CD4-positive, alpha-beta T cell treated with Interleukin-2 at 100 ng/mL for 4 hours (primary cell): ENCODE results near the gene TAF6.

ENCODE experiments used
- DNase-seq: peaks from one replicate; pipeline ENCODE4 v3.0.0-alpha.2; 2020; ENCODE audit warnings: low spot score

TAF6 gene

DNA sequence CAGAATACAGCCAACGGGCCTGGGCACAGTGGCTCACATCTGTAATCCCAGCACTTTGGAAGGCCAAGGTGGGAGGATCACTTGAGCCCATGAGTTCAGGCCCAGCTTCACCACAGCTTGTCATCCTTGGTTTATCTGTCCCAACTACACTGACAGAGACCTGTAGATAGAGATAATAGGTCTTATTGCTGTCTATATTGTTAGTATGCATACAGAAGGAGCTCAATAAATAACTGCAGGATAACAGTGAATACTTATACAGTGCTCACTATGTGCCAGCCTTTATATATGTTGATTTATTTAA lies 1.5 kb upstream of the TAF6 start:
- no peak for DNase-seq

DNA sequence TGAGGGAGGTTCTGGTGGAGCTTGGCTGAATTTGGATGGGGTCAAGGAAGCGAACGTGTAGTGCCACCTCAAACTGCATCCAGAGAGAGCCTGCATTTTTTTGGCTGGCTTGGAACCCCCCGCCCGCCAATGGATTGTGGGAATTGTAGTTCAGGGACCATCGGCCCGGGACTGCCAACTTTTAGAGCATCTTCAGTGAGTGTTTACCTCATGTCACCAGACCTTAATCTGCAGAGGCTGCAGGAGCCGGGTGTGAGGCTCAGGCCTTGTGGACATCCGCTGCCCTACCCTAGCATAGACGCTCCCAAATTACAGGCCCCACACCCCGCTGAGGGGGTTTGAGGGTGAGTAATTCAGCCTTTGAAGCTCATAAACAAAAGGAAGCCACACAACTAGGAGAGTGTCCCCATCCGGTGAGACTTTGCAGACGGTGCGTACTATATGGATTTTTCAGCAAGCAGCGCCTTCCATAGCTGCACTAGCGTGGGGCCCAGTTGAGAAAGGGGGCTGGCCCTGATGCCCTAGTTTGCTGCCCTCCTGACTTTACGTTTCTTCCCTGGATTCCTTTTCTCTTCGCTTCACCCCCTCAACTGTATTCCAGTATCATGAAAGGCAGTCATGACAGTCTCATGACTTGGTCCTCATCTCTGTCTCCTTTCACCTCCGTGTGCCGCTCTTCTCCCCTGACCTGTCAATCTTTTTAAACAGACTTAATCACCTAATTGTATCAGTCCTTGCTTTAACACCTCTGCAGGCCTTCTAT lies 993 bp upstream of the TAF6 start:
- DNase-seq = peak; percentile 83

DNA sequence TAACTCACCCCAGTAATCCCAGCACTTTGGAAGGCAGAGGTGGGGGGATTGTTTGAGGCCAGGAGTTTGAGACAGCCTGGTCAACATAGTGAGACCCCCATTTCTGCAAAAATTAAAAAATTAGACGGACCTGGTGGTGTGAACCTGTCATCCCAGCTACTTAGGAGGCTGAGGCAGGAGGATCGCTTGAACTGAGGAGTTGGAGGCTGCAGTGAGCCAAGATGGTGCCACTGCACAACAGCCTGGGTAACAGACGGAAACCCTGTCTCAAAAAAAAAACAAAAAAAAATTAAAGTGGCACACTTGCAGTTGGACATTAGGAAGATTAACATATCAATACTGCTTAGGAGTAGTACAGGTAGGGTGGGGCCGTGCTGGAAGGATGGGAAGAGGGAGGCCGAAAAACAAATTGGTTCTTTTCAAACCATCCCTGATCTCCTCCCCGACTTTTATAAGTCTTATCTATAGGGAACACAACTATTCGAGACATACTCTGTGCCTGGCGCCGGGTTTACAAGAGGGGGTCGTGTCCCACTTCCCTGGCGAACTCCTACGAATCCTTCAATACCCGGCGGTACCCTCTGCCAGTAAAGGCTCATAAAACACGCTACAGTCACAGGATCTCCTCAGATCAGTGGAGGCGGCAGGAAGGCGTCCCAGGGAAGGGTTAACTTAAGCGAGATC lies 628 bp downstream of the TAF6 start:
- DNase-seq = no peak

GRCh38 chr7:100115026-100115425 lies 4.1 kb downstream of the TAF6 start:
- DNase-seq = no peak

DNA sequence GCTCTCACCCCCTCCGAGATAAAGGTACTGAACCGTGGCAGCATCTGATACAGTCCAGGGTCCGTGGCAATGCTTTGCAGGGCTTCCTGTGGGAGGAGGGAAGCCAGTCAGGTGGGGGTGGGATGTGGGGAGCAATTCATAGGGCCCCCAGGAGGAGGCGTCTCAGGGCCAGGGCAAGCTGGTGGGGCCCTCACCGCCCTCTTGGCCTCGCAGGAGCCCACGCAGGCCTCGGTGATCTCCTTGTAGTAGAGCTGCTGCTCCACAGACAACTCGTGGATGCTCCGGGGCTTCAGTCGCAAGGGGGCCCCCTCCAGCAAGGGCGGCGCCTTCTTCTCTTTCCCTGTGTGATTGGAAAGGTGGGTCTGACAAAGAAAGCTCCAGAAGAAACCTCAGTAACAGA lies 7.2 kb downstream of the TAF6 start:
- DNase-seq = no peak

GRCh38 chr7:100111156-100111555 lies 8.0 kb downstream of the TAF6 start:
- DNase-seq = no peak

DNA sequence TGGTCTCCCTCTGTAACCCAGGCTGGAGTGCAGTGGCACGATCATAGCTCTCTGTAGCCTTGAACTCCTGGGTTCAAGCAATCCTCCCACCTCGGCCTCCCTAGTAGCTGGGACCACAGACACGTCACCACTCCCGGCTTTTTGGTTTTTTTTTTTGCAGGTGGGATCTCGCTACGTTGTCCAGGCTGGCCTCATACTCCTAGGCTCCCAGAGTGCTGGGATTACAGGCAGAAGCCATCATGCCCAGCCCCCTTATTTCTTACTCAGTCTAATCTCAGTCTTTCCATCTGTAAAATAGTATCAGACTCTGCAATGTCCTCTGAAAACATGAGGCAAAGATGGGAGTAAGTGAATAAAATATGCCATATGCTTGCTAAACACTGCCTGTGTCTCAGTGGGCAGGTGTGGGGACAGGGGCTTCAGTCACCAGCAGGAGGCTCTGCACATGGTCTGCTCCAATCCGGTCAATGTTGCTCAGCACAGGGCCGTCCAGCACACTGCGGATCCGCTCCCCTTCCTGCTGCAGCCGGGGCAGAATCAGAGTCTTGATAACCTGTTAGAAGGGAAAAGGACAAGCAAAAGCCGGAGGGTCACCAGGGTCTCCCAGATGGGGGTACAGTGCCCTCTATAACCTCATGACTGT lies 9.5 kb downstream of the TAF6 start:
- no peak for DNase-seq

- no peak for DNase-seq
These were observed 11.3 kb downstream of the TAF6 start for GRCh38 chr7:100107890-100108289.

- DNase-seq = no peak
These were observed 11.9 kb downstream of the TAF6 start for GRCh38 chr7:100107125-100107737.

GRCh38 chr7:100106633-100107032 lies 12.5 kb downstream of the TAF6 start:
- no peak for DNase-seq

DNA sequence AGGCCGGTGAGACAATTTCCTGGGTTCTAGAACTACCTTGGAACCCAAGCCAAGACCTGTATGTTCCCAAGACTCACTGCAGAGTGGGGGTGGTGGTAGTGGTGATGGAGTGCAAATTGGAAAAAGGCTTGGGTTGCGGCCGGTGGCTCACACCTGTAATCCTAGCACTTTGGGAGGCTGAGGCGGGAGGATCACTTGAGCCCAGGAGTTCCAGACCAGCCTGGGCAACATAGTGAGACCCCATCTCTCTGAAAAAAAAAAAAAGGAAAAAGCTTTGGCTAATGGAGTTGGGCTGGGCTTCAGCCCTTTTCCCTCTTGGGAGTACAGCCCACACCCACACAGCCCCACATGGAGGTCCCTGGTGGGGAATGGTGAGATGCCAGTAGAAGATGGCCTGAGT lies 13.6 kb downstream of the TAF6 start:
- DNase-seq = no peak

DNA sequence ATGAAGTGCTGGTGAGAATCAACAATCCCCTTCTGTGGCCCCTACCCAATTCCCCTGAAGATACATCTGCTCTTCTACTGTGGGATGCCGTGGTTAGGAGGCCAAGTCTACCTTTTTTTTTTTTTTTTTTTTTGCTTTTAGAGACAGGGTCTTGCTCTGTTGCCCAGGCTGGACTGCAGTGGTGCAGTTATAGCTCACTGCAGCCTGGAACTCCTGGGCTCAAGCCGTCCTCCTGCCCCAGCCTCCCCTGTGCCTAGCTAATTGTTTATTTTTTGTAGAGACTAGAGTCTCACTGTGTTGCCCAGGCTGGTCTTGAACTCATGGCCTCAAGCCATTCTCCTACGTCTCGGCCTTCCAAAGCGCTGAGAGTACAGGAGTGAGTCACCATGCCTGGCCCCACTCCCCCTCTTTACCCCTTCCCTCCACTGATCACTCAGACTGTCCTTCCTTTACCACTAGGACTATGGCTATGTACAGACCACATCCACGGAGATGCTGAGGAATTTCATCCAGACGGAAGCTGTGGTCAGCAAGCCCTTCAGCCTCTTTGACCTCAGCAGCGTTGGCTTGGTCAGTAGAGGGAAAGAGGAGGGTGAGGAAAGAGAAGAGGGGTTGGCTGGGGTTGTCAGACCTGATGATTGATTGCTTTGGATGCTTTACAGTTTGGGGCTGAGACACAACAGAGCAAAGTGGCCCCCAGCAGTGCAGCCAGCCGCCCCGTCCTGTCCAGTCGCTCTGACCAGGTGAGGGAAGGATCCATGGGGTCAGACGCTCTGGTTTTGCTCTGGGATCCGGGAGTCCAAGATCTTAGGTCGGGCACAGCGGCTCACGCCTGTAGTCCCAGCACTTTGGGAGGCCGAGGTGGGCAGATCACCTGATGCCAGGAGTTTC lies 16.0 kb downstream of the TAF6 start:
- DNase-seq = no peak

DNA sequence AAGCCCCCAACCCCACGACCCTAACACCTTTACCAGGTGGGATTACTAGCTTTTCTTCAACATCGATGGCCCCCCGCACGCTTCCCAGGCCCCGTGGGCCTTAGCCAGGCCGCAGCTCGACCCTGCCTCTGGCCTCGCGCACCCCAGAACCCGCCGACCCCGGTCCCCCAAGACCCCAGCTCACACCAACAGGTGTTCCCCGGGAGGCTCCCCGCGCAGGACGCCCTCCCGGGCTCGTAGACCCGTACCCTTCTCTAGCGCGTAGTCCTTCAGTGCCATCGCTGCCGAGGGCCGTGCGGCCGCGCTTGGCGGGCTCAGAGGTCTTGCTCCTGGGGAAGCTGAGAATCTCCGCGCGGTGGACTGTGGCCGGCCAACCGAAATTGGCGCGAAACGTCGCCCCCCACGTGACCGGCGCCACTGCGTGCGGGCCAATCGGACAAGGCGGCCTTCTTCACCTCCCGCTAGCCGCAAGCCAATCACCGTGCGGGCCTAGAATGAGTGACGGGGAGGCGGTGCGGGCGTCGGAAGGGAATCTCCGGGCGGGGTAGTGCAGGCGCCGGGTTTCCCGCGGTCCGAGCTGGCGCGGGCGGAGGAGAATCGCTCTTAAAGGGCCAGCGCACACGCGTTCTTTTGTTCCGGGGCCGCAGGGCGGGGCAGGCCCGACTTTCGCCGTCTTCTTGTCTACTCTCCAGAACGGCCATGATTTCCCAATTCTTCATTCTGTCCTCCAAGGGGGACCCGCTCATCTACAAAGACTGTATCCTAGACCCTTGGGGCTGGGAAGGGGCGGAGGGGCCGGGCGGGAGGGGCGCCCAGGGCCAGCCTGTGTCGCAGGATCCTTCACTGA lies 17.9 kb downstream of the TAF6 start, which contains the start of the genes AP4M1 and MCM7:
Gene AP4M1, plus strand, starts transcription at position 628 of the 847 bp plus-strand sequence. Its CDS starts 72 bp downstream, at position 700.
Gene MCM7, minus strand, starts transcription at position 382 of the 847 bp plus-strand sequence. Its CDS starts 103 bp downstream, at position 279.
- peak; percentile 97 for DNase-seq

DNA sequence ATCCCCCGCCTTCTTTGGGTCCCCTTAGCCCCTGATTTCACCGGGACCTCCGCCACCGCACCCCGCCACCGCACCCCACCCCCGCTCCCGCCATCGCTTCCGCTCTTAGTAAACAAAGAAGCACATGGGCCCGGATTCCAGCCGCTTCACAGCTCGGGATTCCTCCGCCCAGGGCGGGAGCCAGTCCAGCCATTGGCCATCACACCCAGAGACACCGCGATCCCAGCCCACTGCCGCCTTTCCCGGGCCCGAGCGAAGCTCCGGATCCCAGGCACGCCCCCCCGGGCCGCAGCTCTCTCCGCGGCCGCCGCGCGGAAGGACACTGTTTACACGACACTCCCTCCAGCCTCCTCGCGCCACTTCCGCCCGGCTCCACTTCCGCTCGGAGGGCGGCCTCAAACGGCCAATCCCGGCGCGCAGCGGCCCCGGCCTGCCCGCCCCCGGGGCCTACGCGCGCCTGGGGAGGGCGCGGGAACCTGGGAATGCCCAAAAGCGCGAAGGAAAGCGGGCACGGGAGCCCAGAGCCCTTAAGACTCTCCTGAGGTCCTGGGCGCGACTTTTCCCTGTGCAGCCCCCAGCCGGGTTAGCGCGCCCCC lies 18.6 kb downstream of the TAF6 start:
- DNase-seq = peak; percentile 85

- no peak for DNase-seq
These were observed 19.7 kb downstream of the TAF6 start for GRCh38 chr7:100099452-100099851.

DNA sequence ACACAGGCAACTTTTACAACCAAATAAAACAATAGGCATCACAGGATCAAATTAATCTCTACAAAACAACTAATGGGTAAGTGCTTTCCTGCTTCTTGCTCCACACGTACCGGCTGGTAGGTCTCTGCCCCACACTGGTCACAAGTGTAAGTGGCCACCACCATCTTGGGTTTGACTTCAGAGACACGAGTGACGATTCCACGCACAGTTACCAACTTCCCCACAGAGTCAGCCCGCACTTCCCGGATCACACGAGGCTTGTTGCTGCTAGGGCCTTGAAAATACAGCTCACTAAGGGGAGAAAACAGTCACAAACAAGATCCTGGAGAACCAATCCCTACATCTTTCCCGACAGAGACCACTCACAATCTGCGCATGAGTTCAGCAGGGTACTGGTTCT lies 20.2 kb downstream of the TAF6 start:
- DNase-seq = no peak

DNA sequence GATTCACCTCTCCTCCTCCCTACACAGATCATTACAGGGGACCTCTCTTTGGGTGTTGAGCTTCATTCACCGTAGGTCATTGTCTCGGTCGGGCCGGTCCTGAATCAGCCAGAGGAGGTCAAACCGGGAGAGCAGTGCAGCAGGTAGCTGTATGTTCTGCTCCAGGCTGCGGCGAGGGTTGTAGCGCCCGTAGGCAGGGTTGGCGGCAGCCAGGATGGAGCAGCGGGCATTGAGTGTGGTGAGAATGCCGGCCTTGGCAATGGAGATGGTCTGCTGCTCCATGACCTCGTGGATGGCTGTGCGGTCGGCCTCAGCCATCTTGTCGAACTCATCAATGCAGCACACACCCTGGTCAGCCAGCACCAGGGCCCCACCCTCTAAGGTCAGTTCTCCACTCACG lies 23.5 kb downstream of the TAF6 start:
- no peak for DNase-seq

DNA sequence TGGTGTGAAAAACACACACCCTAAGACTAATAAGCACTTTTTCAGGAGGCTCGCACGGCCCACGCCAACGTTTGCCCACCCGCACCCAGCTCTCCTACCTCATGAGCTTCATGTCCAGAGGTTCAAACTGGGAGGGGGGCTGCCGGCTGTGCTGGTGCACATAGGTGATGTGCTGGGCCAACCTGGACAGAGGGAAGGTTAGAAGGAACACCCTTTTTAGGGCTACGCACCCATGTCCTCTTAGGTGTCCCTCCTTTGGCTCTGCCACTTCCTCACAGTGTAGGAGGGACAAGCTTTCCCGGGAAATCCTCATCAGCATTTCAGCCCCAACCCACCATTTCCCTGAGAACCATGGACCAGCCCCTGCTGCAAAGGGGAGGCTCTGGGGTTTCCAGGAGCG lies 23.9 kb downstream of the TAF6 start:
- DNase-seq = no peak

- no peak for DNase-seq
These were observed 25.2 kb downstream of the TAF6 start for GRCh38 chr7:100093925-100094486.

GRCh38 chr7:100093498-100093897 lies 25.7 kb downstream of the TAF6 start:
- DNase-seq = no peak
